GM21528 (cell line): Measurements from ENCODE around the gene ACTMAP.

ENCODE experiments used
- ATAC-seq: cut with Tn5 transposase; IDR thresholded peaks from one replicate; pipeline ENCODE4 v1.9.1; 2021; ENCODE audit warnings: mild to moderate bottlenecking, moderate library complexity; ENCODE audit not compliant: unreplicated experiment, low FRiP score

ACTMAP gene

GRCh38 chr19:40723661-40724254 is 26.5 kb downstream of the ACTMAP start:
- no peak for ATAC-seq

- no peak for ATAC-seq
Measured at GRCh38 chr19:40721936-40722661, 28.2 kb downstream of the ACTMAP start.

GRCh38 chr19:40721140-40721486 is 29.2 kb downstream of the ACTMAP start:
- ATAC-seq = no peak

- no peak for ATAC-seq
Measured at GRCh38 chr19:40719414-40719894, 30.8 kb downstream of the ACTMAP start.

- no peak for ATAC-seq
Measured at GRCh38 chr19:40718774-40719391, 31.4 kb downstream of the ACTMAP start.

- ATAC-seq = no peak
Measured at GRCh38 chr19:40717880-40718773, 32.1 kb downstream of the ACTMAP start.

GRCh38 chr19:40717325-40717879 is 32.9 kb downstream of the ACTMAP start:
- ATAC-seq = no peak

GRCh38 chr19:40716482-40717324 is 33.6 kb downstream of the ACTMAP start, which contains the start of the genes COQ8B and ITPKC:
Gene COQ8B, minus strand, starts transcription at chr19:40716886. Its CDS starts 2,254 bp downstream, at chr19:40714632.
Gene ITPKC, plus strand, starts transcription at chr19:40717112. Its CDS starts 24 bp downstream, at chr19:40717136.
- peak; percentile 72 for ATAC-seq

- no peak for ATAC-seq
Measured at GRCh38 chr19:40716031-40716481, 34.2 kb downstream of the ACTMAP start.

- ATAC-seq = peak; percentile 37
Measured at GRCh38 chr19:40714441-40715299, 35.6 kb downstream of the ACTMAP start.

GRCh38 chr19:40713939-40714338 is 36.3 kb downstream of the ACTMAP start:
- ATAC-seq = no peak

- ATAC-seq = no peak
Measured at GRCh38 chr19:40709817-40710216, 40.5 kb downstream of the ACTMAP start.

- ATAC-seq = no peak
Measured at GRCh38 chr19:40707615-40708014, 42.7 kb downstream of the ACTMAP start.

- ATAC-seq = no peak
Measured at GRCh38 chr19:40705950-40706619, 44.2 kb downstream of the ACTMAP start.

- ATAC-seq = no peak
Measured at GRCh38 chr19:40705362-40705651, 45.0 kb downstream of the ACTMAP start.

GRCh38 chr19:40704491-40705361 is 45.6 kb downstream of the ACTMAP start:
- no peak for ATAC-seq
